K562 (cell line): ENCODE data around the gene RBX1. TPM values are rescaled to one million over a fixed set of nuclear protein-coding genes. Genes with fewer than 3 reads are reported as not detected.

Experiments used
- BACH1 ChIP-seq: fragments of 200-800 bp; sonication (Bioruptor generic); IDR thresholded peaks from 2 replicates; pipeline ENCODE4 v1.6.1; 2016; ENCODE audit warnings: missing genetic modification characterization, missing compliant biosample characterization
- EP300 ChIP-seq: IDR thresholded peaks from 2 replicates; pipeline ENCODE4 v1.6.1; 2012; ENCODE audit warnings: low read length, improper control_type of control experiment
- NR1H2 ChIP-seq: sonication (generic); formaldehyde crosslinking; IDR thresholded peaks from 2 replicates; pipeline ENCODE4 v1.4.0; 2020; ENCODE audit warnings: mild to moderate bottlenecking, missing genetic modification reagents
- TOE1 ChIP-seq, 2 experiments: fragments of 450-650 bp in 1 of 2; sonication (generic) in 1 of 2; formaldehyde crosslinking in 1 of 2; IDR thresholded peaks; 2 replicates each; pipeline versions ENCODE4 v1.7.1 to v1.8.0; 2016 to 2022; ENCODE audit warnings: borderline replicate concordance in 2 of 2, mild to moderate bottlenecking in 2 of 2, antibody characterized with exemption in 1 of 2, inconsistent platforms in 1 of 2, low read depth in 1 of 2, missing genetic modification reagents in 1 of 2, moderate library complexity in 1 of 2
- ZNF395 ChIP-seq: fragments of 200-800 bp; sonication (Bioruptor generic); IDR thresholded peaks from 2 replicates; pipeline ENCODE4 v1.6.1; 2017; ENCODE audit warnings: missing genetic modification characterization, missing compliant biosample characterization
- ZNF551 ChIP-seq: fragments of 250-450 bp; sonication (Bioruptor Pico); IDR thresholded peaks from 2 replicates; pipeline ENCODE4 v1.5.0; 2021; ENCODE audit warnings: mild to moderate bottlenecking, moderate library complexity
- polyA plus RNA-seq, 8 experiments: library from polyadenylated mRNA; depleted of rRNA in 4 of 8; stranded (reverse) in 5 of 8; unstranded in 3 of 8; fragments of >200 nt; fragmentation: Nextera tagmentation in 2 of 8; fragmentation: Illumina TruSeq in 1 of 8; extraction: Ambion mirVana in 2 of 8; extraction: Trizol in 1 of 8; gene quantifications; 2 replicates each; pipeline versions ENCODE4 v1.2.1 to v1.2.3, GENCODE V29; 2011 to 2014; ENCODE audit warnings: inconsistent platforms in 1 of 8, missing spikeins in 1 of 8
- total RNA-seq, 7 experiments: library from RNA; depleted of rRNA in 6 of 7; stranded (reverse); fragments of >200 nt in 6 of 7; fragmentation: Illumina TruSeq in 2 of 7; extraction: Trizol in 2 of 7; gene quantifications; 2 replicates each; pipeline versions ENCODE4 v1.2.1 to v1.2.3, GENCODE V29; 2011 to 2021; ENCODE audit warnings: low replicate concordance in 1 of 7
- TF ChIP-seq, protein P1 (sequence below): fragments of 250-450 bp; sonication (Bioruptor Pico); IDR thresholded peaks from 2 replicates; pipeline ENCODE4 v1.5.0; 2021; ENCODE audit warnings: mild to moderate bottlenecking, borderline replicate concordance

RBX1 gene
- total and polyA plus RNA-seq, 9 of the 15 experiments (the other 6 are each of a cell fraction or from before 2014, with no cell fraction given): 44.0 to 259 (median 67.9) TPM

DNA sequence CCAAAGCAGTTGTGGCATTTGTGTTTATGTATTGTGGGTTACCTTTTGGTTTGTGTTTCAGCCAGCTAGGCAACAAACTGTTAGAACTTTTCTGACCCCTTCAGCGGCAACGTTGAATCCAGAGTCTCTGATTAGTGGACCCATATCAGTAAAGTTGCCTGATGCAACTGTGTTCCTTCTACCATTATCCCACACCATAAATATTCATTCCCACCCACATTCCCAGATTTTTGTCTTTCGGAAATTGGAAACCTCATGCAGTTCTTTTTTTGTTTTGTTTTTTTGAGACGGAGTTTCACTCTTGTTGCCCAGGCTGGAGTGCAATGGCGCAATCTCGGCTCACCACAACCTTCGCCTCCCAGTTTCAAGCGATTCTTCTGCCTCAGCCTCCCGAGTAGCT, 30.7 kb upstream of the RBX1 start (continued):
- no peak for TF ChIP-seq EP300
- TF ChIP-seq NR1H2 (CRISPR knock-in tag): no peak
- TF ChIP-seq TOE1 (IDR thresholded peaks at IDR 0.05; ENCODE audit: borderline replicate concordance): no peak
- TF ChIP-seq TOE1 (CRISPR knock-in tag; IDR thresholded peaks at IDR 0.05; ENCODE audit: borderline replicate concordance, low read depth): no peak
- TF ChIP-seq, protein P1, sequence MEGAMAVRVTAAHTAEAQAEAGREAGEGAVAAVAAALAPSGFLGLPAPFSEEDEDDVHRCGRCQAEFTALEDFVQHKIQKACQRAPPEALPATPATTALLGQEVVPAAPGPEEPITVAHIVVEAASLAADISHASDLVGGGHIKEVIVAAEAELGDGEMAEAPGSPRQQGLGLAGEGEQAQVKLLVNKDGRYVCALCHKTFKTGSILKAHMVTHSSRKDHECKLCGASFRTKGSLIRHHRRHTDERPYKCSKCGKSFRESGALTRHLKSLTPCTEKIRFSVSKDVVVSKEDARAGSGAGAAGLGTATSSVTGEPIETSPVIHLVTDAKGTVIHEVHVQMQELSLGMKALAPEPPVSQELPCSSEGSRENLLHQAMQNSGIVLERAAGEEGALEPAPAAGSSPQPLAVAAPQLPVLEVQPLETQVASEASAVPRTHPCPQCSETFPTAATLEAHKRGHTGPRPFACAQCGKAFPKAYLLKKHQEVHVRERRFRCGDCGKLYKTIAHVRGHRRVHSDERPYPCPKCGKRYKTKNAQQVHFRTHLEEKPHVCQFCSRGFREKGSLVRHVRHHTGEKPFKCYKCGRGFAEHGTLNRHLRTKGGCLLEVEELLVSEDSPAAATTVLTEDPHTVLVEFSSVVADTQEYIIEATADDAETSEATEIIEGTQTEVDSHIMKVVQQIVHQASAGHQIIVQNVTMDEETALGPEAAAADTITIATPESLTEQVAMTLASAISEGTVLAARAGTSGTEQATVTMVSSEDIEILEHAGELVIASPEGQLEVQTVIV (CRISPR knock-in tag): no peak
- no peak for TF ChIP-seq ZNF395 (CRISPR knock-in tag)
- no peak for TF ChIP-seq BACH1 (tag)
- TF ChIP-seq ZNF551 (CRISPR knock-in tag): no peak
- TF ChIP-seq, all 486 proteins: peak for 0
